Breast epithelium (tissue), 4 donors: ENCODE measurements around the gene MAPK8IP2. TPM values are rescaled to one million over a fixed set of nuclear protein-coding genes. Genes with fewer than 3 reads are reported as not detected.
"Not testable (repeated sequence)": the region's sequence is repeated elsewhere in the genome, so short reads cannot be mapped to it uniquely, and the experiment has no call there.

ENCODE experiments used
- DNase-seq, 2 donors: peaks; one replicate each; pipeline ENCODE4 v3.0.0-alpha.2; 2019; ENCODE audit warnings: low spot score in 2 of 2
- H3K27ac ChIP-seq, 2 donors: fragments of 200-600 bp; sonication (generic) in 1 of 2; one replicate each; pipeline ENCODE4 v1.5.1; 2016 to 2019; ENCODE audit warnings: mild to moderate bottlenecking in 1 of 2
- H3K27me3 ChIP-seq, 2 donors: fragments of 200-600 bp; sonication (generic) in 1 of 2; one replicate each; pipeline versions ENCODE4 v1.5.1 to v1.6.0; 2017 to 2019; ENCODE audit warnings: control low read depth in 1 of 2, mild to moderate bottlenecking in 1 of 2
- H3K36me3 ChIP-seq: fragments of 200-600 bp; one replicate; pipeline ENCODE4 v1.5.1; 2019
- H3K4me1 ChIP-seq, 2 donors: fragments of 200-600 bp; sonication (generic); one replicate each; pipeline ENCODE4 v1.5.1; 2016 to 2019; ENCODE audit warnings: control low read depth in 1 of 2
- H3K4me3 ChIP-seq, 3 donors: fragments of 200-600 bp; sonication (generic); 1 replicate in 2 of 3; 2 replicates in 1 of 3; pipeline ENCODE4 v1.5.1; 2016 to 2019; ENCODE audit warnings: mild to moderate bottlenecking in 3 of 3, moderate library complexity in 2 of 3
- H3K9me3 ChIP-seq, 2 donors: fragments of 200-600 bp; sonication (generic) in 1 of 2; one replicate each; pipeline ENCODE4 v1.5.1; 2016 to 2019; ENCODE audit warnings: control low read depth in 1 of 2
- POLR2A ChIP-seq: fragments of 450-650 bp; IDR thresholded peaks from one replicate; pipeline ENCODE4 v1.6.1; 2016; ENCODE audit warnings: antibody characterized with exemption, mild to moderate bottlenecking, moderate library complexity
- POLR2AphosphoS5 ChIP-seq, 3 donors: sonication (generic); formaldehyde crosslinking; IDR thresholded peaks; one replicate each; pipeline ENCODE4 v1.6.1; 2017; ENCODE audit warnings: antibody characterized with exemption in 3 of 3
- intact Hi-C: fragments of 100-400 bp; cut with DNase I; formaldehyde crosslinking; loops from one replicate; pipeline ENCODE4 v1.15.1; 2023; ENCODE audit warnings: low total_unique reads
- total RNA-seq, 3 donors: library from RNA; depleted of rRNA; stranded (reverse); fragments of >200 nt; gene quantifications; one replicate each; pipeline ENCODE4 v1.1.0, GENCODE V29; 2016
- TF ChIP-seq, protein P1 (sequence below), 3 donors: fragments of 450-650 bp; IDR thresholded peaks; one replicate each; pipeline ENCODE4 v1.5.1; 2016 to 2017; ENCODE audit warnings: antibody characterized with exemption in 3 of 3, mild to moderate bottlenecking in 3 of 3, moderate library complexity in 3 of 3

Gene MAPK8IP2
- total RNA-seq, 3 donors from 2014 or later = 1.9 to 2.2 (median 2.0) TPM

- TF ChIP-seq POLR2AphosphoS5 (IDR thresholded peaks at IDR 0.05) = peak in 1 of 3 donors; percentile 55
- no peak for TF ChIP-seq POLR2A
- intact Hi-C loops = no loop called here
- H3K27ac ChIP-seq = peak overlapping the region in 1 of 2 donors; percentile 84
Measured at GRCh38 chr22:50656122-50657070, 55.8 kb downstream of the MAPK8IP2 start.

GRCh38 chr22:50657925-50658324 lies 57.3 kb downstream of the MAPK8IP2 start:
- H3K9me3 ChIP-seq = no peaks in the 10 kb centered on the region
- DNase-seq = no peak
- TF ChIP-seq POLR2AphosphoS5 (IDR thresholded peaks at IDR 0.05) (no peak), POLR2A (no peak)
- TF ChIP-seq, protein P1, sequence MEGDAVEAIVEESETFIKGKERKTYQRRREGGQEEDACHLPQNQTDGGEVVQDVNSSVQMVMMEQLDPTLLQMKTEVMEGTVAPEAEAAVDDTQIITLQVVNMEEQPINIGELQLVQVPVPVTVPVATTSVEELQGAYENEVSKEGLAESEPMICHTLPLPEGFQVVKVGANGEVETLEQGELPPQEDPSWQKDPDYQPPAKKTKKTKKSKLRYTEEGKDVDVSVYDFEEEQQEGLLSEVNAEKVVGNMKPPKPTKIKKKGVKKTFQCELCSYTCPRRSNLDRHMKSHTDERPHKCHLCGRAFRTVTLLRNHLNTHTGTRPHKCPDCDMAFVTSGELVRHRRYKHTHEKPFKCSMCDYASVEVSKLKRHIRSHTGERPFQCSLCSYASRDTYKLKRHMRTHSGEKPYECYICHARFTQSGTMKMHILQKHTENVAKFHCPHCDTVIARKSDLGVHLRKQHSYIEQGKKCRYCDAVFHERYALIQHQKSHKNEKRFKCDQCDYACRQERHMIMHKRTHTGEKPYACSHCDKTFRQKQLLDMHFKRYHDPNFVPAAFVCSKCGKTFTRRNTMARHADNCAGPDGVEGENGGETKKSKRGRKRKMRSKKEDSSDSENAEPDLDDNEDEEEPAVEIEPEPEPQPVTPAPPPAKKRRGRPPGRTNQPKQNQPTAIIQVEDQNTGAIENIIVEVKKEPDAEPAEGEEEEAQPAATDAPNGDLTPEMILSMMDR (IDR thresholded peaks at IDR 0.05) = no peak
- no peaks in the 10 kb centered on the region for H3K27me3 ChIP-seq
- H3K4me3 ChIP-seq = no peak overlapping the region
- intact Hi-C loops = no loop called here
- no peaks in the 10 kb centered on the region for H3K36me3 ChIP-seq
- no peaks in the 10 kb centered on the region for H3K4me1 ChIP-seq
- peak overlapping the region in 1 of 2 donors; percentile 84 for H3K27ac ChIP-seq

More at GRCh38 chr22:50656122-50657070, 55.8 kb downstream of the MAPK8IP2 start:
- H3K9me3 ChIP-seq = no peaks in the 10 kb centered on the region
- H3K36me3 ChIP-seq = no peaks in the 10 kb centered on the region
- H3K4me3 ChIP-seq = peak overlapping the region in 1 of 3 donors; percentile 15
- no peak for DNase-seq
- H3K27me3 ChIP-seq = no peaks in the 10 kb centered on the region
- no peaks in the 10 kb centered on the region for H3K4me1 ChIP-seq

DNA sequence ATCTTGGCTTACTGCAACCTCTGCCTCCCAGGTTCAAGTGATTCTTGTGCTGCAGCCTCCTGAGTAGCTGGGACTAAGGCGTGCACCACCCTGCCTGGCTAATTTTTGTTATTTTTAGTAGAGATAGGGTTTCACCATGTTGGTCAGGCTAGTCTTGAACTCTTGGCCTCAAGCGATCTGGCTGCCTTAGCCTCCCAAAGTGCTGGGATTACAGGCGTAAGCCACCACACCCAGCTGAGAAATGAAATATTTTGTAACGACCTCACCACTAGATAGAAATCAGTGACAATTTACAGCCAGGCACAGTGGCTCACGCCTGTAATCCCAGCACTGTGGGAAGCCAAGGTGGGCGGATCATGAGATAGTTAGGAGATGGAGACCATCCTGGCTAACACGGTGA lies 59.1 kb downstream of the MAPK8IP2 start:
- H3K9me3 ChIP-seq, DNase-seq, H3K36me3 ChIP-seq, intact Hi-C loops, H3K27ac ChIP-seq, H3K4me1 ChIP-seq, H3K27me3 ChIP-seq, H3K4me3 ChIP-seq: not testable (repeated sequence)

DNA sequence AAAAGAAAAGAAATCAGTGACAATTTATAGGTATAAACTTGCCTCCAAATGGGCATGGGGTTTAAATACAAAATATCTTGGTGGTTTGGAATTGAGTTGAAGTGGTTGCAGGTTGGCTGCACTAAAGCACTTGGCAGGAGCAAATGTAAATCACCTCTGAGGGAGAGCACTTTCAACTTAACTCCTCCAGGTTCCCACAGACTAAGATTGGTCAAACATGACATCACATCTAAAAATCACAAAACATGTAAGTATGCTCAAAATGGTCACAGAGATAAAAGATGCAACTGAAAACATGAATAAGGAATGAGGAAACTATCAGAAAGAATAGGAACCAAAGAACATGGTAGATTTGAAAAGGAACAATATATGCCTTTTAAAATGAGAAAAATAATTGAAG lies 59.7 kb downstream of the MAPK8IP2 start:
- H3K4me3 ChIP-seq = no peak overlapping the region
- intact Hi-C loops = no loop called here
- TF ChIP-seq, protein P1 (IDR thresholded peaks at IDR 0.05) = no peak
- TF ChIP-seq POLR2AphosphoS5 (IDR thresholded peaks at IDR 0.05) (no peak), POLR2A (no peak)
- no peaks in the 10 kb centered on the region for H3K9me3 ChIP-seq
- DNase-seq = no peak
- no peaks in the 10 kb centered on the region for H3K27me3 ChIP-seq
- no peaks in the 10 kb centered on the region for H3K36me3 ChIP-seq
- no peaks in the 10 kb centered on the region for H3K4me1 ChIP-seq
- no peak overlapping the region for H3K27ac ChIP-seq

Other genes with a start within 250 kb of the MAPK8IP2 start
- 10 to 100 TPM; 30.6 to 33.1 (median 30.6) TPM for gene SBF1, start 125.8 kb upstream of the MAPK8IP2 start, total RNA-seq
- under 1 TPM in 2 of 3 donors, not detected in 1; 0.59 to 0.98 TPM for gene ADM2, start 119.2 kb upstream of the MAPK8IP2 start, total RNA-seq
- gene MIOX, start 113.9 kb upstream of the MAPK8IP2 start, total RNA-seq = not detected
- gene LMF2, start 93.1 kb upstream of the MAPK8IP2 start, total RNA-seq = 10 to 100 TPM; 35.7 to 54.9 (median 39.5) TPM
- gene NCAPH2, start 92.6 kb upstream of the MAPK8IP2 start, total RNA-seq = 10 to 100 TPM; 25.9 to 48.2 (median 43.0) TPM
- 1 to 10 TPM; 1.9 to 6.6 (median 4.3) TPM for gene SCO2, start 75.2 kb upstream of the MAPK8IP2 start, total RNA-seq
- gene TYMP, start 70.8 kb upstream of the MAPK8IP2 start, total RNA-seq = 100 to 1,000 TPM in 1 of 3 donors, 10 to 100 TPM in 2; 44.6 to 115 (median 82.9) TPM
- gene KLHDC7B, start 54.9 kb upstream of the MAPK8IP2 start, total RNA-seq = under 1 TPM; 0.16 to 0.33 (median 0.29) TPM
- not detected for gene SYCE3, start 37.9 kb upstream of the MAPK8IP2 start, total RNA-seq
- 10 to 100 TPM; 13.6 to 40.0 (median 39.4) TPM for gene CPT1B, start 22.4 kb upstream of the MAPK8IP2 start, total RNA-seq
- 10 to 100 TPM; 53.9 to 77.6 (median 71.4) TPM for gene CHKB, start 17.9 kb upstream of the MAPK8IP2 start, total RNA-seq
- 10 to 100 TPM; 23.8 to 39.0 (median 36.3) TPM for gene ARSA, start 27.4 kb downstream of the MAPK8IP2 start, total RNA-seq
- 10 to 100 TPM in 1 of 3 donors, 1 to 10 TPM in 2; 4.8 to 28.8 (median 5.9) TPM for gene SHANK3, start 72.0 kb downstream of the MAPK8IP2 start, total RNA-seq
- under 1 TPM in 2 of 3 donors, not detected in 1; 0.44 to 0.80 TPM for gene ACR, start 137.4 kb downstream of the MAPK8IP2 start, total RNA-seq
- 10 to 100 TPM; 16.0 to 33.1 (median 32.1) TPM for gene RABL2B, start 182.8 kb downstream of the MAPK8IP2 start, total RNA-seq